Osteoblast (primary cell): ENCODE measurements around the gene BAIAP2. TPM values are rescaled to one million over a fixed set of nuclear protein-coding genes. Genes with fewer than 3 reads are reported as not detected.

ENCODE experiments used
- DNase-seq: peaks from one replicate; pipeline ENCODE4 v3.0.0; 2011; ENCODE audit warnings: low spot score, mixed read lengths; ENCODE audit not compliant: insufficient read length; ENCODE audit errors: missing footprints
- H2AFZ ChIP-seq: 2 replicates; pipeline ENCODE4 v1.6.0; 2011; ENCODE audit warnings: mild to moderate bottlenecking, low read length
- H3K27ac ChIP-seq: 2 replicates; pipeline ENCODE4 v1.5.1; 2011; ENCODE audit warnings: mild to moderate bottlenecking, low read depth, low read length, moderate library complexity
- H3K27me3 ChIP-seq: 2 replicates; pipeline ENCODE4 v1.6.0; 2012; ENCODE audit warnings: mild to moderate bottlenecking, control low read depth, inconsistent platforms, low read length, moderate library complexity; ENCODE audit not compliant: insufficient read depth
- H3K36me3 ChIP-seq: 2 replicates; pipeline ENCODE4 v1.5.1; 2011; ENCODE audit warnings: mild to moderate bottlenecking, low read length, control low read depth, moderate library complexity; ENCODE audit not compliant: insufficient read depth
- H3K4me1 ChIP-seq: 2 replicates; pipeline ENCODE4 v1.5.1; 2011; ENCODE audit warnings: mild to moderate bottlenecking, low read length, control low read depth, moderate library complexity; ENCODE audit not compliant: insufficient read depth
- H3K4me2 ChIP-seq: 2 replicates; pipeline ENCODE4 v1.6.0; 2011; ENCODE audit warnings: mild to moderate bottlenecking, low read length; ENCODE audit not compliant: insufficient read depth
- H3K4me3 ChIP-seq: fragments of 200-600 bp; sonication (generic); 3 replicates; pipeline ENCODE4 v1.5.1; 2012; ENCODE audit warnings: mild to moderate bottlenecking, low read length, inconsistent platforms; ENCODE audit not compliant: insufficient read depth
- H3K79me2 ChIP-seq: 2 replicates; pipeline ENCODE4 v1.6.0; 2012; ENCODE audit warnings: mild to moderate bottlenecking, low read length, control low read depth, inconsistent platforms; ENCODE audit not compliant: insufficient read depth
- H3K9me3 ChIP-seq: 2 replicates; pipeline ENCODE4 v1.5.1; 2011; ENCODE audit warnings: low read depth, low read length, control low read depth
- H4K20me1 ChIP-seq: 2 replicates; pipeline ENCODE4 v1.6.0; 2012; ENCODE audit warnings: mild to moderate bottlenecking, low read length, control low read depth; ENCODE audit not compliant: insufficient read depth
- CTCF ChIP-seq: IDR thresholded peaks from 2 replicates; pipeline ENCODE4 v1.5.1; 2011; ENCODE audit warnings: mild to moderate bottlenecking, low read depth, low read length, moderate library complexity; ENCODE audit errors: extremely low read depth
- total RNA-seq: library from RNA; depleted of rRNA; stranded (reverse); fragments of >200 nt; gene quantifications from 2 replicates; pipeline ENCODE4 v1.2.3, GENCODE V29; 2012

The BAIAP2 gene
- total RNA-seq, 1 donor: 15.6 TPM

GRCh38 chr17:81009136-81009535, 25.8 kb upstream of the BAIAP2 start:
- Histone ChIP-seq H3K27ac (no peak overlapping the region), H3K27me3 (peaks cover 37% of the 10 kb centered on the region), H3K4me3 (no peak overlapping the region), H3K36me3 (no peaks in the 10 kb centered on the region), H3K9me3 (peaks cover 4% of the 10 kb centered on the region), H3K4me2 (no peak overlapping the region), H4K20me1 (no peaks in the 10 kb centered on the region), H2AFZ (no peak overlapping the region), H3K79me2 (no peaks in the 10 kb centered on the region), H3K4me1 (no peaks in the 10 kb centered on the region)
- TF ChIP-seq CTCF: no peak
- DNase-seq: no peak

- H3K27ac ChIP-seq: no peak overlapping the region
- no peak for TF ChIP-seq CTCF
Measured at GRCh38 chr17:81010935-81011334, 24.0 kb upstream of the BAIAP2 start.

GRCh38 chr17:81011951-81012350, 23.0 kb upstream of the BAIAP2 start:
- no peak for TF ChIP-seq CTCF
- no peak overlapping the region for H2AFZ ChIP-seq

More at GRCh38 chr17:81010935-81011334, 24.0 kb upstream of the BAIAP2 start:
- Histone ChIP-seq H3K27me3 (peaks cover 24% of the 10 kb centered on the region), H3K36me3 (no peaks in the 10 kb centered on the region), H3K4me2 (no peak overlapping the region), H3K79me2 (no peaks in the 10 kb centered on the region), H3K4me3 (no peak overlapping the region), H3K4me1 (no peaks in the 10 kb centered on the region), H4K20me1 (no peaks in the 10 kb centered on the region), H2AFZ (no peak overlapping the region), H3K9me3 (peaks cover 4% of the 10 kb centered on the region)
- no peak for DNase-seq

GRCh38 chr17:81012574-81013447, 22.1 kb upstream of the BAIAP2 start:
- Histone ChIP-seq H3K4me1 (peaks cover under 1% of the 10 kb centered on the region), H3K4me3 (no peak overlapping the region), H4K20me1 (no peaks in the 10 kb centered on the region), H2AFZ (no peak overlapping the region), H3K36me3 (no peaks in the 10 kb centered on the region), H3K4me2 (no peak overlapping the region), H3K9me3 (peaks cover 4% of the 10 kb centered on the region), H3K27ac (no peak overlapping the region), H3K79me2 (no peaks in the 10 kb centered on the region), H3K27me3 (peaks cover 8% of the 10 kb centered on the region)
- no peak for TF ChIP-seq CTCF
- peak; percentile 8 for DNase-seq

More at GRCh38 chr17:81011951-81012350, 23.0 kb upstream of the BAIAP2 start:
- peak; percentile 62 for DNase-seq
- H4K20me1 ChIP-seq: no peaks in the 10 kb centered on the region
- no peak overlapping the region for H3K4me2 ChIP-seq
- H3K4me3 ChIP-seq: no peak overlapping the region
- H3K9me3 ChIP-seq: peaks cover 4% of the 10 kb centered on the region
- peaks cover 14% of the 10 kb centered on the region for H3K27me3 ChIP-seq
- no peaks in the 10 kb centered on the region for H3K79me2 ChIP-seq
- H3K27ac ChIP-seq: no peak overlapping the region
- no peaks in the 10 kb centered on the region for H3K36me3 ChIP-seq
- no peaks in the 10 kb centered on the region for H3K4me1 ChIP-seq
